ENCODE data around the gene CXXC4.

The CXXC4 gene

GRCh38 chr4:104516884-104517283 lies 22.2 kb upstream of the CXXC4 start:
- TF ChIP-seq CTCF (IDR thresholded peaks at IDR 0.05), result no peak

- TF ChIP-seq CTCF (IDR thresholded peaks at IDR 0.05), result no peak
These were observed 13.5 kb upstream of the CXXC4 start for GRCh38 chr4:104508224-104508623.

GRCh38 chr4:104507112-104507511 lies 12.4 kb upstream of the CXXC4 start:
- no peak for TF ChIP-seq CTCF (IDR thresholded peaks at IDR 0.05)

- TF ChIP-seq CTCF (IDR thresholded peaks at IDR 0.05), result no peak
These were observed 9.8 kb upstream of the CXXC4 start for GRCh38 chr4:104504536-104504935.

- no peak for TF ChIP-seq CTCF (IDR thresholded peaks at IDR 0.05)
These were observed 7.8 kb upstream of the CXXC4 start for GRCh38 chr4:104502471-104502870.

GRCh38 chr4:104501290-104501689 lies 6.6 kb upstream of the CXXC4 start:
- TF ChIP-seq CTCF (IDR thresholded peaks at IDR 0.05), result no peak

- no peak for TF ChIP-seq CTCF (IDR thresholded peaks at IDR 0.05)
These were observed 5.7 kb upstream of the CXXC4 start for GRCh38 chr4:104500442-104500841.

- TF ChIP-seq CTCF (IDR thresholded peaks at IDR 0.05), result no peak
These were observed 509 bp downstream of the CXXC4 start for GRCh38 chr4:104494185-104494584.

All from LNCAP (cell line).